A673 (cell line): ENCODE results near the gene GUCD1. TPM values are rescaled to one million over a fixed set of nuclear protein-coding genes. Genes with fewer than 3 reads are reported as not detected.

ENCODE experiments used
- BruUV-seq: library from RNA; stranded (reverse); fragments of 400-500 nt; replicated peaks from 2 replicates; lab custom pipeline; 2021; lab: Mats Ljungman, UMichigan
- CTCF ChIA-PET: fragments of 300-600 bp; sonication (Branson Sonifier 250); formaldehyde crosslinking; loops from one replicate; lab custom pipeline; 2022; ENCODE audit warnings: antibody characterized with exemption; lab: Charles Lee
- POLR2A ChIA-PET: fragments of 300-600 bp; sonication (Branson Sonifier 250); formaldehyde crosslinking; loops from one replicate; lab custom pipeline; 2022; ENCODE audit warnings: antibody characterized with exemption; ENCODE audit not compliant: low non-redundant PET; lab: Charles Lee
- DNase-seq: peaks from one replicate; pipeline ENCODE4 v3.0.0-alpha.2; 2015; ENCODE audit warnings: low spot score
- H3K27ac ChIP-seq: fragments of 200-600 bp; sonication (generic); 2 replicates; pipeline ENCODE4 v1.5.1; 2016; ENCODE audit warnings: mixed run types, low read depth, mild to moderate bottlenecking, mixed read lengths, antibody characterized with exemption, low read length; ENCODE audit not compliant: poor library complexity, severe bottlenecking
- H3K27me3 ChIP-seq: fragments of 200-600 bp; sonication (generic); replicated peaks from 2 replicates; pipeline ENCODE4 v1.6.1; 2017; ENCODE audit warnings: mixed run types, low read depth, mild to moderate bottlenecking, mixed read lengths, antibody characterized with exemption, low read length; ENCODE audit not compliant: insufficient read depth, poor library complexity
- H3K36me3 ChIP-seq: fragments of 200-600 bp; sonication (generic); 2 replicates; pipeline ENCODE4 v1.6.1; 2016; ENCODE audit warnings: mixed run types, mild to moderate bottlenecking, mixed read lengths, antibody characterized with exemption, low read length; ENCODE audit not compliant: insufficient read depth, poor library complexity, severe bottlenecking
- H3K4me1 ChIP-seq: fragments of 200-600 bp; sonication (generic); 2 replicates; pipeline ENCODE4 v1.6.1; 2017; ENCODE audit warnings: mixed run types, mild to moderate bottlenecking, mixed read lengths, antibody characterized with exemption, low read length; ENCODE audit not compliant: insufficient read depth, poor library complexity, severe bottlenecking
- H3K4me3 ChIP-seq: fragments of 200-600 bp; sonication (generic); 2 replicates; pipeline ENCODE4 v1.5.1; 2016; ENCODE audit warnings: low read depth, mixed run types, mild to moderate bottlenecking, mixed read lengths, low read length; ENCODE audit not compliant: poor library complexity, severe bottlenecking
- H3K9me3 ChIP-seq: fragments of 200-600 bp; sonication (generic); 2 replicates; pipeline ENCODE4 v1.6.1; 2016; ENCODE audit warnings: mixed run types, low read depth, mild to moderate bottlenecking, mixed read lengths, antibody characterized with exemption, low read length; ENCODE audit not compliant: poor library complexity, severe bottlenecking
- CTCF ChIP-seq: fragments of 300-800, 200-600 bp; sonication (generic); conservative IDR thresholded peaks from 2 replicates; pipeline ENCODE4 v1.5.1; 2017; ENCODE audit warnings: low read depth, mild to moderate bottlenecking, antibody characterized with exemption, low read length, moderate library complexity, mixed read lengths
- EZH2 ChIP-seq: fragments of 200-600 bp; sonication (generic); IDR thresholded peaks from 2 replicates; pipeline ENCODE4 v1.6.1; 2017; ENCODE audit warnings: borderline replicate concordance, low read depth, mild to moderate bottlenecking, mixed read lengths, antibody characterized with exemption, low read length; ENCODE audit not compliant: poor library complexity, severe bottlenecking
- intact Hi-C: fragments of 100-400 bp; cut with micrococcal nuclease; formaldehyde crosslinking; loops from one replicate; pipeline ENCODE4 v1.10.0; 2022; ENCODE audit not compliant: unreplicated experiment
- total RNA-seq: library from RNA; stranded (reverse); gene quantifications from 2 replicates; pipeline ENCODE4 v1.2.3, GENCODE V29; 2021

Gene GUCD1
- total RNA-seq, 1 experiment from 2014 or later: 70.5 TPM

- Histone ChIP-seq H3K36me3 (no peaks in the 10 kb centered on the region), H3K4me3 (no peak overlapping the region), H3K4me1 (peaks cover 13% of the 10 kb centered on the region), H3K27ac (no peak overlapping the region), H3K27me3 (no peaks in the 10 kb centered on the region), H3K9me3 (no peaks in the 10 kb centered on the region)
- intact Hi-C loops: no loop called here
- ChIA-PET POLR2A (no interaction called here), CTCF (no interaction called here)
- BruUV-seq: no TSS peak
- TF ChIP-seq CTCF (no peak), EZH2 (no peak)
- DNase-seq: no peak
These were observed 40.0 kb downstream of the GUCD1 start for GRCh38 chr22:24515027-24515338.

- intact Hi-C loops: no loop called here
- Histone ChIP-seq H3K4me1 (peaks cover 13% of the 10 kb centered on the region), H3K27ac (no peak overlapping the region), H3K36me3 (no peaks in the 10 kb centered on the region), H3K27me3 (no peaks in the 10 kb centered on the region), H3K4me3 (no peak overlapping the region), H3K9me3 (no peaks in the 10 kb centered on the region)
- POLR2A ChIA-PET: no interaction called here
- no TSS peak for BruUV-seq
- no peak for DNase-seq
- CTCF ChIA-PET: no interaction called here
- TF ChIP-seq CTCF: no peak
- TF ChIP-seq EZH2: no peak
These were observed 40.5 kb downstream of the GUCD1 start for GRCh38 chr22:24514241-24515026.

- Histone ChIP-seq H3K27me3 (no peaks in the 10 kb centered on the region), H3K36me3 (no peaks in the 10 kb centered on the region), H3K4me3 (no peak overlapping the region), H3K4me1 (peaks cover 8% of the 10 kb centered on the region), H3K9me3 (no peaks in the 10 kb centered on the region), H3K27ac (no peak overlapping the region)
- CTCF ChIA-PET: no interaction called here
- no peak for DNase-seq
- intact Hi-C loops: no loop called here
- POLR2A ChIA-PET: no interaction called here
- BruUV-seq: no TSS peak
- TF ChIP-seq EZH2: no peak
- no peak for TF ChIP-seq CTCF
These were observed 41.3 kb downstream of the GUCD1 start for GRCh38 chr22:24513378-24514240.
